Fibroblast of pulmonary artery (primary cell): Measurements from ENCODE around the gene JDP2.

Experiments used
- DNase-seq: peaks from one replicate; pipeline ENCODE4 v3.0.0-alpha.2; 2010; ENCODE audit warnings: low read depth
- H3K4me3 ChIP-seq: replicated peaks from 2 replicates; pipeline ENCODE4 v1.5.1; 2011; ENCODE audit warnings: low read depth, mild to moderate bottlenecking, control low read depth, low read length, moderate library complexity
- CTCF ChIP-seq: IDR thresholded peaks from 2 replicates; pipeline ENCODE4 v1.5.1; 2011; ENCODE audit warnings: mild to moderate bottlenecking, control low read depth, low read length, inconsistent platforms; ENCODE audit errors: missing control alignments

Gene JDP2

GRCh38 chr14:75399843-75400775, 27.7 kb upstream of the JDP2 start:
- TF ChIP-seq CTCF = no peak
- H3K4me3 ChIP-seq = no peak overlapping the region
- peak; percentile 56 for DNase-seq

GRCh38 chr14:75401361-75401760, 26.5 kb upstream of the JDP2 start:
- DNase-seq = peak; percentile 61
- TF ChIP-seq CTCF = no peak
- no peak overlapping the region for H3K4me3 ChIP-seq

- no peak for DNase-seq
- no peak overlapping the region for H3K4me3 ChIP-seq
- no peak for TF ChIP-seq CTCF
Measured at GRCh38 chr14:75402867-75403413, 24.9 kb upstream of the JDP2 start.

- no peak for DNase-seq
- no peak for TF ChIP-seq CTCF
- no peak overlapping the region for H3K4me3 ChIP-seq
Measured at GRCh38 chr14:75404847-75405246, 23.0 kb upstream of the JDP2 start.

GRCh38 chr14:75406102-75406501, 21.7 kb upstream of the JDP2 start:
- H3K4me3 ChIP-seq = no peak overlapping the region
- DNase-seq = no peak
- TF ChIP-seq CTCF = no peak

GRCh38 chr14:75406856-75407255, 21.0 kb upstream of the JDP2 start:
- DNase-seq = no peak
- TF ChIP-seq CTCF = no peak
- H3K4me3 ChIP-seq = no peak overlapping the region
